T47D (cell line): Measurements from ENCODE around the gene RNU1-4.
"Not testable (repeated sequence)": the region's sequence is repeated elsewhere in the genome, so short reads cannot be mapped to it uniquely, and the experiment has no call there.

Experiments
- DNase-seq, 2 experiments: peaks; one replicate each; pipeline versions ENCODE4 v3.0.0 to v3.0.0-alpha.2; 2011 to 2012; ENCODE audit warnings: low read depth in 1 of 2, low spot score in 1 of 2
- in situ Hi-C: cut with HindIII; loops from 2 replicates; pipeline ENCODE4 v1.10.0; 2016; ENCODE audit warnings: low sequenced_read_pairs, low pct_unique_long_range_greater_than_20kb

Gene RNU1-4

GRCh38 chr1:16740047-16740964, at the start of gene RNU1-4:
Gene RNU1-4 (plus strand): TSS chr1:16740516.
- DNase-seq, in situ Hi-C loops: not testable (repeated sequence)

GRCh38 chr1:16690971-16691682, 49.2 kb upstream of the RNU1-4 start:
- in situ Hi-C loops, DNase-seq: not testable (repeated sequence)

- DNase-seq, in situ Hi-C loops: not testable (repeated sequence)
These were observed 48.0 kb upstream of the RNU1-4 start for GRCh38 chr1:16692283-16692682.

GRCh38 chr1:16692717-16693448, 47.4 kb upstream of the RNU1-4 start:
- DNase-seq, in situ Hi-C loops: not testable (repeated sequence)

- DNase-seq, in situ Hi-C loops: not testable (repeated sequence)
These were observed 46.6 kb upstream of the RNU1-4 start for GRCh38 chr1:16693449-16694307.

- DNase-seq, in situ Hi-C loops: not testable (repeated sequence)
These were observed 46.0 kb upstream of the RNU1-4 start for GRCh38 chr1:16694308-16694702.

- in situ Hi-C loops, DNase-seq: not testable (repeated sequence)
These were observed 43.7 kb upstream of the RNU1-4 start for GRCh38 chr1:16696507-16697150.

GRCh38 chr1:16697152-16697551, 43.2 kb upstream of the RNU1-4 start:
- in situ Hi-C loops, DNase-seq: not testable (repeated sequence)

GRCh38 chr1:16699440-16699839, 40.9 kb upstream of the RNU1-4 start:
- in situ Hi-C loops, DNase-seq: not testable (repeated sequence)

GRCh38 chr1:16700138-16700895, 40.0 kb upstream of the RNU1-4 start:
- in situ Hi-C loops, DNase-seq: not testable (repeated sequence)

GRCh38 chr1:16701189-16701588, 39.1 kb upstream of the RNU1-4 start:
- not testable (repeated sequence) for DNase-seq

GRCh38 chr1:16702280-16702679, 38.0 kb upstream of the RNU1-4 start:
- in situ Hi-C loops, DNase-seq: not testable (repeated sequence)

More at GRCh38 chr1:16701189-16701588, 39.1 kb upstream of the RNU1-4 start:
- in situ Hi-C loops, result not testable (repeated sequence)

- in situ Hi-C loops, DNase-seq: not testable (repeated sequence)
These were observed 37.2 kb upstream of the RNU1-4 start for GRCh38 chr1:16703141-16703540.

- in situ Hi-C loops, DNase-seq: not testable (repeated sequence)
These were observed 36.7 kb upstream of the RNU1-4 start for GRCh38 chr1:16703602-16704001.

GRCh38 chr1:16704076-16704475, 36.2 kb upstream of the RNU1-4 start:
- DNase-seq, in situ Hi-C loops: not testable (repeated sequence)

- in situ Hi-C loops, DNase-seq: not testable (repeated sequence)
These were observed 35.7 kb upstream of the RNU1-4 start for GRCh38 chr1:16704502-16705100.
